Myocyte (in vitro differentiated cells): ENCODE measurements around the gene SLC12A7. TPM values are rescaled to one million over a fixed set of nuclear protein-coding genes. Genes with fewer than 3 reads are reported as not detected.
"Not testable (repeated sequence)": the region's sequence is repeated elsewhere in the genome, so short reads cannot be mapped to it uniquely, and the experiment has no call there.

Source experiments
- DNase-seq: peaks from one replicate; pipeline ENCODE4 v3.0.0-alpha.2; 2012; ENCODE audit warnings: low read depth
- total RNA-seq: library from RNA; depleted of rRNA; stranded (reverse); fragments of >200 nt; gene quantifications from 2 replicates; pipeline ENCODE4 v1.2.3, GENCODE V29; 2014

Gene SLC12A7
- total RNA-seq, 1 donor from 2014 or later: 38.0 TPM

- DNase-seq: no peak
Measured at GRCh38 chr5:1065891-1066650, 45.8 kb downstream of the SLC12A7 start.

GRCh38 chr5:1065143-1065750, 46.6 kb downstream of the SLC12A7 start:
- no peak for DNase-seq

- no peak for DNase-seq
Measured at GRCh38 chr5:1064383-1065142, 47.3 kb downstream of the SLC12A7 start.

- DNase-seq: no peak
Measured at GRCh38 chr5:1063661-1064382, 48.0 kb downstream of the SLC12A7 start.

- no peak for DNase-seq
Measured at GRCh38 chr5:1062761-1063568, 48.9 kb downstream of the SLC12A7 start.

GRCh38 chr5:1061916-1062315, 49.9 kb downstream of the SLC12A7 start:
- DNase-seq: no peak

GRCh38 chr5:1061292-1061691, 50.6 kb downstream of the SLC12A7 start:
- DNase-seq: not testable (repeated sequence)

GRCh38 chr5:1060535-1060981, 51.3 kb downstream of the SLC12A7 start:
- no peak for DNase-seq

- DNase-seq: no peak
Measured at GRCh38 chr5:1059884-1060263, 52.0 kb downstream of the SLC12A7 start.

GRCh38 chr5:1058988-1059883, 52.6 kb downstream of the SLC12A7 start:
- no peak for DNase-seq

- no peak for DNase-seq
Measured at GRCh38 chr5:1058083-1058945, 53.5 kb downstream of the SLC12A7 start.

- DNase-seq: no peak
Measured at GRCh38 chr5:1057485-1058082, 54.3 kb downstream of the SLC12A7 start.

- no peak for DNase-seq
Measured at GRCh38 chr5:1056611-1057484, 55.0 kb downstream of the SLC12A7 start.

- no peak for DNase-seq
Measured at GRCh38 chr5:1055896-1056610, 55.8 kb downstream of the SLC12A7 start.

GRCh38 chr5:1054799-1055775, 56.8 kb downstream of the SLC12A7 start:
- DNase-seq: no peak
